Hypothalamus (tissue), 51 donors: ENCODE measurements around the gene RBP7.

Experiments used
- DNase-seq, 51 donors: peaks; one replicate each; lab custom pipeline; 2025; lab: John Stamatoyannopoulos, UW

The RBP7 gene

GRCh38 chr1:10064416-10065343, 67.7 kb downstream of the RBP7 start:
- DNase-seq: no peak

- DNase-seq: peak in 19 of 51 donors; percentile 8 to 53 (median 24)
These were observed 68.3 kb downstream of the RBP7 start for GRCh38 chr1:10065344-10065685.
